Thyroid gland (tissue), 4 donors: ENCODE results near the gene ZSCAN1. TPM values are rescaled to one million over a fixed set of nuclear protein-coding genes. Genes with fewer than 3 reads are reported as not detected.
A peak's percentile ranks its signal among the peaks of the same experiment; 100 is the strongest.

Source experiments
- DNase-seq, 2 donors: peaks; one replicate each; pipeline ENCODE4 v3.0.0-alpha.2; 2019
- H3K27ac ChIP-seq, 3 donors: fragments of 200-600 bp; sonication (generic); 1 replicate in 2 of 3; 2 replicates in 1 of 3; pipeline ENCODE4 v1.5.1; 2016 to 2019; ENCODE audit warnings: mild to moderate bottlenecking in 1 of 3, moderate library complexity in 1 of 3
- H3K27me3 ChIP-seq: fragments of 200-600 bp; sonication (generic); one replicate; pipeline ENCODE4 v1.5.1; 2019
- H3K36me3 ChIP-seq, 2 donors: fragments of 200-600 bp; sonication (generic); one replicate each; pipeline ENCODE4 v1.5.1; 2016 to 2019
- H3K4me1 ChIP-seq, 2 donors: fragments of 200-600 bp; sonication (generic); one replicate each; pipeline ENCODE4 v1.5.1; 2017 to 2019
- H3K4me3 ChIP-seq, 3 donors: fragments of 200-600 bp; sonication (generic); replicated peaks in 1 of 3; 1 replicate in 2 of 3; 2 replicates in 1 of 3; pipeline ENCODE4 v1.5.1; 2016; ENCODE audit warnings: mild to moderate bottlenecking in 1 of 3
- H3K9me3 ChIP-seq: fragments of 200-600 bp; sonication (generic); one replicate; pipeline ENCODE4 v1.5.1; 2017
- POLR2A ChIP-seq, 2 donors: fragments of 450-650 bp; IDR thresholded peaks; one replicate each; pipeline ENCODE4 v1.6.1; 2017; ENCODE audit warnings: antibody characterized with exemption in 2 of 2, mild to moderate bottlenecking in 2 of 2, moderate library complexity in 1 of 2
- WGBS, 2 donors: methylation state at CpG; one replicate each; pipeline ENCODE4 v1.1.5; 2017; 5-methylcytosine and 5-hydroxymethylcytosine counted together
- intact Hi-C: fragments of 100-400 bp; cut with DNase I; formaldehyde crosslinking; loops from one replicate; pipeline ENCODE4 v1.15.1; 2023
- total RNA-seq, 4 donors: library from RNA; depleted of rRNA; stranded (reverse); fragments of >200 nt; gene quantifications; one replicate each; pipeline ENCODE4 v1.2.3, GENCODE V29; 2016
- TF ChIP-seq, protein P1 (sequence below), 6 experiments: fragments of 200-600 bp in 3 of 6; fragments of 450-650 bp in 3 of 6; sonication (generic) in 3 of 6; IDR thresholded peaks; one replicate each; pipeline ENCODE4 v1.5.1; 2016 to 2019; ENCODE audit warnings: antibody characterized with exemption in 6 of 6, mild to moderate bottlenecking in 2 of 6, inconsistent platforms in 1 of 6, moderate library complexity in 1 of 6

Gene ZSCAN1
- total RNA-seq, 4 donors from 2014 or later, result 0.88 to 7.5 (median 3.4) TPM

DNA sequence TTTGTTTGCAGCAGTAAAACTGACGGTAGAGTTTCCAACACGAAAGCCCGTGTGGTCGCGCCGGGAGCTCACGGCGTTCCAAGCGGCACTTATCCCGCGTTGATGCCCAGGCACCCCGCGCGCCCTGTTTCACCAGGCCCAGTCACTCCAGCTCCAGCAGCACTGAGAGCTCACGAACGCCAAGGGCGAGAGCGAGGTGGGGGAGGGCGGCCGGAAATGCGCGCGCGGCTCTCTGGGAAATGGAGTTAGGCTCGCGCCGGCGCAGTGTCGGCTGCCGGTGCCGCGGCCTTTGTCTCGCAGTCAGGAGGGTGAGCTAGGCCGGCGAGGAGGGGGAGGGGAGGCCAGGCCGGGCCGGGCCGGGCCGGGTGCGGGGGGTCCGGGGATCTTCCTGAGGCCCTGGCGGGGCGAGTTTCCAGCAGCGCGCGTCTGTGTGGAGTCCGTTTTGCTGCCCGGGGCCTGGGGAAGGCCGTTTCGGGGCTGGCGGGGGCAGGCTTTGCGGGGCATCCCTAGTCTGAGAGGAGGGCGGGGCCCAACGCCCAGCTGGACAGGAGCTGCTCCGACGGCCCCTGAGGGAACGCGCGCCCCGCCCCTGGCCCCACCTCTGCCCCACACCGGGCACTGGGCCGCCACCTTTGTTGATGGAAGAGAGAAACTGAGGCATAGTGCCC, 25.3 kb downstream of the ZSCAN1 start, which contains the start of gene ZNF135:
ZNF135 (plus strand) TSS at position 280 of the 668 bp plus-strand sequence. CDS start 721 bp downstream, outside the sequence.
- Histone ChIP-seq H3K27ac (peak within 1 kb of the TSS; percentile 84 to 88 (median 87)), H3K4me1 (peaks cover 0 to 21% of the 10 kb centered on the region in 2 donors), H3K36me3 (peaks cover 0 to 5% of the 10 kb centered on the region in 2 donors), H3K27me3 (no peaks in the 10 kb centered on the region), H3K9me3 (no peaks in the 10 kb centered on the region), H3K4me3 (peak within 1 kb of the TSS; percentile 59 to 85 (median 67))
- DNase-seq, result peak; percentile 96
- intact Hi-C loops, result no loop called here
- WGBS, 2 donors, result 2% methylated on average over 18 to 47 of the region's 62 CpGs
- TF ChIP-seq, protein P1, sequence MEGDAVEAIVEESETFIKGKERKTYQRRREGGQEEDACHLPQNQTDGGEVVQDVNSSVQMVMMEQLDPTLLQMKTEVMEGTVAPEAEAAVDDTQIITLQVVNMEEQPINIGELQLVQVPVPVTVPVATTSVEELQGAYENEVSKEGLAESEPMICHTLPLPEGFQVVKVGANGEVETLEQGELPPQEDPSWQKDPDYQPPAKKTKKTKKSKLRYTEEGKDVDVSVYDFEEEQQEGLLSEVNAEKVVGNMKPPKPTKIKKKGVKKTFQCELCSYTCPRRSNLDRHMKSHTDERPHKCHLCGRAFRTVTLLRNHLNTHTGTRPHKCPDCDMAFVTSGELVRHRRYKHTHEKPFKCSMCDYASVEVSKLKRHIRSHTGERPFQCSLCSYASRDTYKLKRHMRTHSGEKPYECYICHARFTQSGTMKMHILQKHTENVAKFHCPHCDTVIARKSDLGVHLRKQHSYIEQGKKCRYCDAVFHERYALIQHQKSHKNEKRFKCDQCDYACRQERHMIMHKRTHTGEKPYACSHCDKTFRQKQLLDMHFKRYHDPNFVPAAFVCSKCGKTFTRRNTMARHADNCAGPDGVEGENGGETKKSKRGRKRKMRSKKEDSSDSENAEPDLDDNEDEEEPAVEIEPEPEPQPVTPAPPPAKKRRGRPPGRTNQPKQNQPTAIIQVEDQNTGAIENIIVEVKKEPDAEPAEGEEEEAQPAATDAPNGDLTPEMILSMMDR (IDR thresholded peaks at IDR 0.05), result no peak
- TF ChIP-seq POLR2A (IDR thresholded peaks at IDR 0.05), result peak in 1 of 2 donors; percentile 83

- no peak for DNase-seq
Measured at GRCh38 chr19:58059671-58060078, 25.9 kb downstream of the ZSCAN1 start.

GRCh38 chr19:58060231-58060630, 26.4 kb downstream of the ZSCAN1 start:
- Histone ChIP-seq H3K27me3 (no peaks in the 10 kb centered on the region), H3K9me3 (no peaks in the 10 kb centered on the region), H3K4me3 (peak overlapping the region in 1 of 3 donors; percentile 67), H3K27ac (peak overlapping the region in 1 of 3 donors; percentile 84), H3K36me3 (peaks cover 0 to 16% of the 10 kb centered on the region in 2 donors), H3K4me1 (peaks cover 0 to 14% of the 10 kb centered on the region in 2 donors)
- no peak for DNase-seq
- no peak for TF ChIP-seq POLR2A (IDR thresholded peaks at IDR 0.05)
- TF ChIP-seq, protein P1 (IDR thresholded peaks at IDR 0.05), result no peak
- 91 to 96% methylated on average over 24 of the region's 24 CpGs for WGBS, 2 donors
- intact Hi-C loops, result no loop called here

More at GRCh38 chr19:58059671-58060078, 25.9 kb downstream of the ZSCAN1 start:
- TF ChIP-seq, protein P1 (IDR thresholded peaks at IDR 0.05), result no peak
- no peak for TF ChIP-seq POLR2A (IDR thresholded peaks at IDR 0.05)
- intact Hi-C loops, result no loop called here
- WGBS, 2 donors, result 16 to 30% methylated on average over 11 to 22 of the region's 28 CpGs
- peaks cover 0 to 16% of the 10 kb centered on the region in 2 donors for H3K4me1 ChIP-seq
- peak overlapping the region; percentile 84 to 88 (median 87) for H3K27ac ChIP-seq
- H3K36me3 ChIP-seq, result peaks cover 0 to 10% of the 10 kb centered on the region in 2 donors
- H3K4me3 ChIP-seq, result peak overlapping the region; percentile 59 to 85 (median 67)
- H3K9me3 ChIP-seq, result no peaks in the 10 kb centered on the region
- no peaks in the 10 kb centered on the region for H3K27me3 ChIP-seq

GRCh38 chr19:58063712-58064111, 29.9 kb downstream of the ZSCAN1 start:
- no peaks in the 10 kb centered on the region for H3K27me3 ChIP-seq
- 95 to 98% methylated on average over 3 of the region's 3 CpGs for WGBS, 2 donors
- no peak overlapping the region for H3K27ac ChIP-seq
- H3K4me1 ChIP-seq, result peaks cover 0 to 6% of the 10 kb centered on the region in 2 donors
- H3K9me3 ChIP-seq, result no peaks in the 10 kb centered on the region
- H3K36me3 ChIP-seq, result peaks cover 21 to 38% of the 10 kb centered on the region in 2 donors
- DNase-seq, result no peak
- TF ChIP-seq POLR2A (IDR thresholded peaks at IDR 0.05), result no peak
- TF ChIP-seq, protein P1 (IDR thresholded peaks at IDR 0.05), result no peak
- intact Hi-C loops, result no loop called here
- no peak overlapping the region for H3K4me3 ChIP-seq
